HG03159 (cell line): ENCODE results near the gene MTSS2.
"Not testable (repeated sequence)": the region's sequence is repeated elsewhere in the genome, so short reads cannot be mapped to it uniquely, and the experiment has no call there.

Experiments used
- ATAC-seq: cut with Tn5 transposase; IDR thresholded peaks from one replicate; pipeline ENCODE4 v1.9.1; 2021; ENCODE audit warnings: mild to moderate bottlenecking, moderate library complexity; ENCODE audit not compliant: unreplicated experiment

The MTSS2 gene

DNA sequence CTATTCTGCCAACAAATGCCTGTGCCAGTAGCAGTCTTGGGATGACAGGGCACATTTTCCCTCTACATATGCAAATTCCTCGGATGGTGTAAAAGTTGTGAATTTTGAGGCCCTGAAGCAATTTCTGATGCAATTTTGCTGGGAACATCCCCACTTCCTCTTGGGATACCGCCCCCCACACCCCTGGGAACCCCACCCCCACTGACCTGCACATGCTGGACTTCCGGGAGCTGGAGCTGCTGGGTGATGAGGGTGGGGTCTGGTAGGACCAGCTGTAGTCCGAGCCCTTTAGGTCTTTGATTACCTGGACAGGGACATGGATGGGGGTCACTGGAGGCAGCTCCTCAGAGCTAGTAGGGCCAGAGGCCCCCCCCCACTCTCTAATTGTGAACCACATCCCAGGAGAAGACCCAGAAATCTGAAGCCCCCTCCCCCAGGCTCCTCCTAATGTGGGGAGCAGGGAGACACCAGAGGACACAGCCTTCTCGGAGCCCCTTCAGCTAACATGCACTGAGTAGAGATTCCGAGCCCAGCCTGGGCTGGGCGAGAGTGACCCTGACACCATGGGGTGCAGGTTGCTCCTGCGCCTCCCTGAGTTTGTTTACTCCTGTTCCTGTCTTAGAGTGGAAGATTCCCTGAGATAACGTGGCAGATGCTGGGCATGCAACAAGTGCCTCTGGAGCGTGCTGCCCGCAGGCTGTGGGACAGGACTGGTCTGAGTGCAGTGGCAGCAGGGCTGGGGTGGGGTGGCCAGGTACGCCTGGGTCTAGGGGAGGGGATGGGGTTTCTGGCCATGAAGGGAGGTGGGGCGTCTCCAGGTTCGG, 9.0 kb downstream of the MTSS2 start:
- ATAC-seq = no peak

DNA sequence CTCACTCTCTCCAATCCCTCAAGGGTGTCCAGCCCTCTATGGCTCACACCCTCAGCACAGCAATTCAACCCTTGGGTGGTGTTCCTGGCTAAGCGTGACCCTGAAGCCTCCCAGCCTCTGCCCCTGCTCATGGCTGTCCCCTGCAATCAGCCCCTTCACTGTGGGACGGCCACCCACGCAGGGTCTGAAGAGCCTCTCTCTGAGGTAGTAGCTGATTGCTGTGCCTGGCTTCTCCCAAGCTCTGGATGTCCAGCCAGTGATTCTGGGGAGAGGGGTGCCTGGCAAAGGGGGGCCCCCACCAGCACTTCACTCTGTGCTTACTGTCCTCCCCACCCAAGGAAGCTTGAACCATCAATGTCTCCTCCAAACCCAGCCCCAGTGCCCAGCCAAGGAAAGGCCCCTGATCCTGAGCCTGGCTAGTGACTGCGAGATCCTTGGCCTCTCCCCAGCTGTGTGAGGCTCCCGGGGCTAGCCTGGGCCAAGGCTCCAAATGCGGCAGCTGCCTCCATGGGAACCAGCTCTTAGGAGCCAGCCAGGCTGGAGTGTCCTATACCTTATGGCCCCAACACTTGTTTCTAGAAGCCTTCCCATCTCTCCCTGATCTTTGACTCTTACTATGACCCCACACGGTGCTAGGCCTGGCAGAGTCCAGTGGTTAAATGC, 9.9 kb downstream of the MTSS2 start:
- ATAC-seq = no peak

DNA sequence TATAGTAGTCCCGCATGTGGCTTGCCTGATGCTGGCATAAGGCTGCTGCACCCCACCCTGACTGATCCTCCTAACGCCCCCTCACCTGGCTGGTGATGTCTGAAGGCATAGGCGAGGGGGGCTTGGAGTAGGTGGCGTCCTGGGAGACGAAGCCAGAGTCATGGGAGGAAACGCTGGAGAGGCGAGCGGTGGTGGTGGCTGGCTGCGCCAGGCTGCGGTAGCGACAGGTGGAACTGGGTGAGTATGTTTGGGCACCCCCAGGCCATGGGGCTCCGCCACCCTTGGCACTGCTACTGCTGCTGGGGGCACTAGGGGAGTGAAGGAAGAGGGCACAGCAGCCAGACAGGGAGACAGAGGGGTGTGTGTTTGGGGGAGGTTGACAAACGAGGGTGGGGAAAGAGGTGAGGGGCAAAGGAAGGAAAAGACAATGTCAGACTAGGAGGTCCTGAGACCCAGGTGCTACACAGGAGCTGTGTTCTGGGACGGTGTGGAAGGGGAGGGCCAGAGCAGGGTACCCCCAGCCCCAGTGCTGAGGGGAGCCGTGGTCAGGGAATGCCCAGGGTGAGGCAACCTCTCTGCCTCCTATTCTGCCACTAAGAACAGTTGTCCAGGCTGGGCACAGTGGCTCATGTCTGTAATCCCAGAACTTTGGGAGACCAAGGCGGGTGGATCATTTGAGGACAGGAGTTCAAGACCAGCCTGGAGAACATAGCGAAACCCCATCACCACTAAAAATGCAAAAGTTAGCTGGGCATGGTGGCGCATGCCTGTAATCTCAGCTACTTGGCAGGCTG, 11.4 kb downstream of the MTSS2 start:
- no peak for ATAC-seq

DNA sequence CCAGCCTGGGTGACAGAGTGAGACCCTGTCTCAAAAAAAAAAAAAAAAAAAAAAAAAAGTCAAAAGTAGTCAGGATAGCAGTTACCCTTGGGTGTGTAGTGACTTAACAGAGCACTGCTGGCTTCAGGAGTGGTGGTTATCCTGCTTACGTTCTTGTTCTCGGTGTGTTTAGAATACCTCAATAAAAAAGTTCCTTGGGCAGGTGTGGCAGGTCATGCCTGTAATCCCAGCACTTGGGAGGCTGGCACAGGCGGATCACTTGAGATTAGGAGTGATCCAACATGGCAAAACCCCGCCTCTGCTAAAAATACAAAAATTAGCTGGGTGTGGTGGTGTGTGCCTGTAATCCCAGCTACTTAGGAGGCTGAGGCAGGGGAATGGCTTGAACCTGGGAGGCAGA, 14.9 kb downstream of the MTSS2 start:
- not testable (repeated sequence) for ATAC-seq

DNA sequence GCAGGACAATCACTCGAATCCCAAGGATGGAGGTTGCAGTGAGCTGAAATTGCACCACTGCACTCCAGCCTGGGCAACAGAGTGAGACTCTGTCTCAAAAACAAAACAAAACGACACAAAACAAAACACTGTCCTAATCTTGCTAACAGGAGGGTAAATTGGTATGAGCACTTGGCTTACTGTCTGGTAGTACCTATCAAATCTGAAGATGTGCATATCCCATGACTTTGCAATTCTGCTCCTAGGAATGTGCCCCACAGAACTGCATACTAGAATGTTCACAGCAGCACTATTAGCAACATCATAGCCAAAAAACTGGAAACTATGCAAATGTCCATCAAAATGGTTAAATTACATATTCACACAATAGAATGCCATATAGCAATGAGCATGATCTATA, 15.7 kb downstream of the MTSS2 start:
- ATAC-seq = no peak

DNA sequence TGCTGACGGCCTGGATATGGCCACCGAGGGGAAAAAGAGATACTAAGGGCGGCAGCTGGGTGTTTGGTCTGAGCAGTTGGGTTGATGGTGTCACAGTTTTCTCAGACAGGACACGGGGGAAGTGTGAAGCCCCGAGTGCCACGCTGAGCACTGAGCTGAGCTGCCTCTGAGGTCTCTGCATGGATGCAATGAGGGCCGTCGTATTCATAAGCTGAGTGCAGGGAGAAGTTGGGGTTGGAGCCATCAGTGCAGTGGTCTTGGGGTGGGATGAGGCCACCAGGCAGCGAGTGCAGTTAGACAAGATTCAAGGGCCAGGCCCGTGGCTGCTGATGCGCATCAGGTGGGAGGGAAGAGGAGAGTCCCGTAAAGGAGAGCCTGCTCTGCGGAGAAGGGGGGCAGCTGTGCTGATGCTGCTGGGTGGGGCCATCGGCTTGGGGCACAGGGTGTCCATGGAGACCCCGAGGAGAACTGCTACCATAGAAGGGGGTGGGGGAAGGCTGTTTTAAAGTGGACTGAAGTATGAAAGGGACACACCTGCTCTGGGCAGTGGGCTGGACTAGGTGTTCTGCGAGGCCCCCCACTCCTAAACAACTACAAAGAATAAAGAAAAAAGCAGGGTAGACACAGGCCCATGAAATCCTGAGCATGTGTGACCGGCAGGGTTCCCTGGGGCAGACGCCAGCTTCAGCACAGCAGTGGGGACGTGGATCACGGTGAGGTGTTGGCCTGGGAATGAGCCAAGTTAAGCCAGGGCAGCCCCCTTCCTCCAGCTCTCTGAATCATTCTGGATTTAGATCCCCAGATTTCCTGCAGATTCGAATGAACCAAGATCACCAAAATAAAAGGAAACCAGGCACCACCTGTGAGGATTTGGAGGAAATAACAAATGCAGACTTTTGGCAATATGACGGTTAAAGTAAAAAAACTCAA, 19.8 kb downstream of the MTSS2 start:
- no peak for ATAC-seq

DNA sequence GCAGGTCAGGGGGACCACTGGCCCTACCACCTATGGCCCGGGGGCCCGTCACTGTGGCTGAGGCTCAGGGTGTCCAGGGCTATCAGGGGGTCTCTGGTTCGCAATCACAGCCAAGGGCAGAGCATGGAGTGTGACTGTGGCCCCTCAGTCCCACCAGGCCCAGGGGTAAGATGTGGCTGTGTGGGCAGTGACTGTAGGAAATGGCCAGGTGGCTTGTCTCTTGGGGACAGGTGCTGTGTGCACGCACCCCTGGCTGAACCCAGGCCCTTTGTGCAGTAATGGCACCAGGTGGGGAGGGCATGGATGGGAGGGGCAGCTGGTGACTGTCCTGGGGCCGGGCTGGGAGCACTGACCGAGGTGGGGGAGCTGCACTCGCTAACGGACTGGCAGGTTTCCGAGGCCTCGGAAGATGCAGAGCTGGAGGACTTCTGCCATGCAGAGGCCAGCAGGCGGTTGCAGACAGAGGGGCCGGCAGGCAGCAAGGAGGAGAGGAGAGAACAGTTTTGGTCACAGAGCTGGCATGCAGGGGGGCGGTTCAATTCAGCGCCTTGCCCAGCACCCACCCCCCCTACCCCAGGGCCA, 20.6 kb downstream of the MTSS2 start:
- no peak for ATAC-seq

DNA sequence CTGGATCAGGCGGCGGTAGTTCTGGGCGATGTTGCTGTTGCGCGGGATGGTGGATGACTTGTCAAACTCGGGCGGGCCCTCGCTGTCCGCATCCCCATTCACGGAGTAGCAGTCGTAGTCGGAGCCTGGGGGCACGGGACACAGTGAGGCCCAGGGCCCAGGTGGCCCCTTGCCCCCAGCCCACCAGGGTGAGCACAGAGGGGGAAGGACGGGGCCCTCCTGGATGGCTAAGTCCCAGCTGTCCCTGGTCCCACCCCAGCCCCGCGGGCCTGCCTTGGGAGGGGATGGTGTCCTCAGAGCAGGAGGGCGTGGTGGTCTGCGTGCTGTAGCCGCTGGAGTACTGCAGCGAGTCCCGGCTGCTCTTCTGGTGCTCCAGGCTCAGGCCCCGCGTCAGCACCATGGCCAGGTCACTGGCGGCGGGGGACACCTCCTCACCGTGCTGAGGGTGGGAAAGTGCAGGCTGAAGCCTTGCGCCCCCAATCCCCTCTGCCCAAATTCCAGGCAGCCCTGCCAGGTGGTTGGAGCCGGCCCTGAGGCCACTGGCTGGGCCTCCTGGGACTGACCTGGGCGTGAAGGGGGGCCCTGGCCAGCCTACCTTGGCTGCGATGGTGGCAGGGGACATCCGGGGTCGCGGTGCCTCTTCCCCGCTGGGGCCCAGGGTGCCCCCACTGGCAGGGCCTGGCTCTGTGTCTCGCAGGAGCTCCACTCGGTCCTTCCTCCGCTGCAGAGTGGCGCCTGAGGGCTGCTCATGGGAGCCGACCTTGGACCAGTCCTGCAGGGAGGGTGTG, 21.3 kb downstream of the MTSS2 start:
- no peak for ATAC-seq

DNA sequence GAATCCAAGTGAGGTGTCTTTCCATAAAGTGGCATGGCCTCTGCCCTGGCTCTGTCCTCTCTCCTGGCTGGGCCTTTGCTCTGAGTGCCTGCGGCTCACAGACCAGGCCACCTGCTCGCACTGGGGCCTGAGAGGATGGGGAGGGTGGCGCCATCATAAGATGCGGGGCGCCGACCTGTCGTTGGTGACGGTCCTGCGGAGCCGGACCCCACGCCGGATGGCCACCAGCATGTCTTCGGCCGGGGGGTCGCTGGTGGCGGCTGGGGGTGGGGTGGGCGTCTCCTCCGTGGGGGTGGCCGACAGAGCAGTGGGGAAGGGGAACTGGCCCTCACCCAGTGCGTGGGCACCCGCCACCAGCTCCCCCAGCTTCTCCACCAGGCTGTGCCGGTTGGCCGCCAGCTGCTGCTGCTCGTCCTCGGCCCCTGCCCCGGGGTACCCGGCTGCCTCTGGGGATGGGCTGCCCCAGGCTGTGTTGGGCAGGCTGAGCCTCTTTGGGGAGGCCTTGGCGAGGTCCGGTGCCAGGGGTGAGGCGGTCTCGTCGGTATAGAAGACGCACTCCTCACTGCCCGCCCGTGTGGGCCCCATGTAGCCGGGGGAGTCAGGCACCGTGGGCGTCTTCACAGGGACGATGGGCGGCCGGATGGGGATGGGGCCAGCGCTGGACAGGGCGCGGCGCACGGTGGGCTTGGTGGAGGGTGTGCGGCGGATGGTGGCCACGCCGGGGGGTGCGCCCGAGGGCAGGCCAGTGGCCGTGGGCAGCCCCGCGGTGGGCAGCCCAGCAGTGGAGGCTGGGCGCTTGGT, 22.1 kb downstream of the MTSS2 start:
- ATAC-seq = no peak

DNA sequence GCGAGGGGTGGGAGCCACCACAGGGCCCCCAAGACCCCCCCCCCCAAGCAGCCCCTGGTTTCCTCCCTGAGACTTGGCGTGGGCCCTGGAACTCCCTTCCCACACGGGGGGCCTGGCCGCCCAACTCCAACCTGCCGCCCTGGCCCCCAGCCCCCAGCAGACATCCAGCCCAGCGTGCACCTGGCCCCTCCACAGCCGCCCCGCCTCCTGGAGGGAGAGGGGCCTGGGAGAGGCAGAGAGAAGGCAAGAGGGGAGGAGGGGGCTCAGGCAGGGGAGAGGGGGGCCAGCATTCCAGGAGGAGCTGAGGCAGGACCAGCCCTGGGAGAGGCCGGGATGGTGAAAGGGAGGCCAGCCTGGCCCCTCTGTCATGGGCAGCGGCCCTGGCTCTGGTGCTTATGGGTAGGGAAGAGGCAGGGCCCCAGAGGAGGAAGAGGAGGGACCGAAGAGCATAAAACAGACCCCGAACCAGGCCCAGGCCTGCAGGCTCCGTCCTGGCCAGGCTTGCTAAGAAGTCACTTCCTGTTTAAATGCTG, 22.8 kb downstream of the MTSS2 start:
- no peak for ATAC-seq

DNA sequence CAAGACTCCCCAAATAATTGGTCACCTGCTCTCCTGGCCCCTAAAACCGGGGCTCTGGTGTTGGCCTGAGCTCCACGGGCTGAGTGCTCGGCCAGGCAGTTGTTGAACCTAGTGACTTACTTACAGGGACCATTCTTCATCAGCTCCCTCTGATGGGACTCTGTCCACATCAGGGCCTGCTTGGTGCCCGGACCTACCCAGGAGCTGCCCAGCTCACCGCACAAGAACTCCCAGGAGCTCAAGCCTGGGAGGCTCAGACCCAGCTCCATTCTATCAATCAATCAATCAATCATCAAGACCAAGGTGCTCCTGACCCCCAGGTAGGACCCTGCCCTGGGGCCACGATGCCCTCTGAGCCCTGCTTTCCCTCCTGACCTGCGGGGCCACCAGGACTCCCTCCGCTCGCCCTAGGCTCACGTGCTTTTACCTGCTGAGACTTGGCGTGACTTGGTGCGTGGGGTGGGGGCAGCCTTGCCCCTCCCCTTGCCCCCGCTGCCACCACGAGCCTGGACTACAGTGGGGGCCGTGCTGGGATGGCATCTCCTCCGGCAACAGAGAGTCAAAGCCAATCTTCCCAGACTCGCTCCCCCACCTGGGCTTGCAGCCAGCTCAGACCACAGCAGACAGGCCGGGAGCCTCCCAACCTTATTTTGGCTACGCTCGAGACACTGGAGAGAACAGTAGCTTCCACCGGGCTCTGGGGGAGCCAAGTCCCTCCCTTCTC, 23.8 kb downstream of the MTSS2 start:
- no peak for ATAC-seq

DNA sequence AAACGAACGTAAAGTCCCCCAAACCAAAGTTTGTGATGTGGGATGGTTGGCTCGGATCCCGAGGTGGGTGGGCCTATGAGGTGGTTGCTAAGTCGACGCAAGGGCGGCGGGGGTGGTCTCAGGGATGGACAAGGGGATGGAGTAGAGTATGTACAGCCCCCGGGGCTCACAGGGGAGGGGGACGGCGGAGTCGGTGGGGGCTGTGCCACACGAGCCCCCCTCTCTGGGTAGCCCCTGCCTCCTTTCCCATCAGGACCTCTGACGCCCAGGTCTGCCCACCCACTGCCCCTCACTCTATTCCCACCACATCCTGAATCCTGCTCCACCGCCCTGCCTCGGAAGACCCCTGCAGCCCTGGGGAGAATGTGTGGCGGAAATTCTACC, 24.3 kb downstream of the MTSS2 start:
- ATAC-seq = no peak

DNA sequence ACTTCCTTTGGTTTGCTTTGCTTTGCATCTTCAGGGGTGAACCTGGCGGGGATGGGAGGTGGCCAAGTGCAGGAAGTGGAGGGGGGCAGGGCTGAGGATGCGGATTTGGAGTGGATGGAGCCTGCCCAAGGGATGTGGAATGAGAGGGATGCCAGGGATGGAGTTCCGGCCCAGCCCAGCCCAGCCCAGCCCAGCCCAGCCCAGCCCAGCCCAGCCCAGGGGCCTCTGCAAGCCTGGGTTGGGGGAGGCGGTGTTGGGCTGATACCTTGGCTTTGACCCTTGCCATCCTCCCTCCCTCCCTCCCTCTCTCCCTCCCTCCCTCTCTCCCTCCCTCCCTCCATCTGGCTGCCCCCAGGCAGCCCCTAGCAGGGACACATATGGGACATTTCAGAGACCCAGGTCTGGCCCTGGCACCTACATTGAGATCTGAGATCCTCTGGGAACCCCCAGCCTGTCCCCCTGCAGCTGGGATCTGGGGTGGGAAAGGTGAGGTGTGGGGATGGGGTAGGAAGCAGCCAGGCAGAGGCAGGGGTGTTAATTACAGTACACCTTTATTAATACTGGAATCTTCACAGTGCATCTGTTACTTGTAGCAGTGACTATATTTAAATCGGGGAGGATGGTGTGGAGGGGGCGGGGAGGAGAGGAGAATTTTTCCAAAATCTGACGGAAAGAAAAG, 25.0 kb downstream of the MTSS2 start:
- ATAC-seq = no peak

DNA sequence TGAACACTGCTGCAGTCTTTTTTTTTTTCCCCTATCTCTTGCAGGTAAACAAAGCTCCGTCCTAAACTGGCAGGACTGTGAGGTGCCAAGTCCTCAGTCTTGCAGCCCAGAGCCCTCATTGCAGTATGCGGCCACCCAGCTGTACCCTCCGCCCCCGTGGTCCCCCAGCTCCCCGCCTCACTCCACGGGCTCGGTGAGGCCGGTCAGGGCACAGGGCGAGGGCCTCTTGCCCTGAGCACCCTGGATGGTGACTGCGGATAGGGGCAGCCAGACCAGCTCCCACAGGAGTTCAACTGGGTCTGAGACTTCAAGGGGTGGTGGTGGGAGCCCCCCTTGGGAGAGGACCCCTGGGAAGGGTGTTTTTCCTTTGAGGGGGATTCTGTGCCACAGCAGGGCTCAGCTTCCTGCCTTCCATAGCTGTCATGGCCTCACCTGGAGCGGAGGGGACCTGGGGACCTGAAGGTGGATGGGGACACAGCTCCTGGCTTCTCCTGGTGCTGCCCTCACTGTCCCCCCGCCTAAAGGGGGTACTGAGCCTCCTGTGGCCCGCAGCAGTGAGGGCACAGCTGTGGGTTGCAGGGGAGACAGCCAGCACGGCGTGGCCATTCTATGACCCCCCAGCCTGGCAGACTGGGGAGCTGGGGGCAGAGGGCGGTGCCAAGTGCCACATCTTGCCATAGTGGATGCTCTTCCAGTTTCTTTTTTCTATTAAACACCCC, 25.7 kb downstream of the MTSS2 start:
- ATAC-seq = no peak

DNA sequence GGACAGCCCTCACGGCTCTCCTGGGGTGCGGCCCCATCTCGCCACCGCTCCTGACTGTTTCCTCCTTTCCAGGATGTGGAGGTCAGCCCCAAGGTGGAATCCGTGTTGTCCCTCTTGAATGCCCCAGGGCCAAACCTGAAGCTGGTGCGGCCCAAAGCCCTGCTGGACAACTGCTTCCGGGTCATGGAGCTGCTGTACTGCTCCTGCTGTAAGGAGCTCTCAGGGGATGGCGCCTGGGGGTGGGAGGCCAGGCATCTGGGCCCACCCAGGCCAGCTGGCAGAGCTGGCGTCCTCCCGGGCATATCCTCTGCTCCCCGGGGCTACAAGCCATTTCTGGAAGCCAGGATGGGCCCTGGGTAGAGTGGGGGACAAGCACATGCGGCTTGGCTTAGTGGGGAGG, 26.3 kb downstream of the MTSS2 start:
- ATAC-seq = no peak

DNA sequence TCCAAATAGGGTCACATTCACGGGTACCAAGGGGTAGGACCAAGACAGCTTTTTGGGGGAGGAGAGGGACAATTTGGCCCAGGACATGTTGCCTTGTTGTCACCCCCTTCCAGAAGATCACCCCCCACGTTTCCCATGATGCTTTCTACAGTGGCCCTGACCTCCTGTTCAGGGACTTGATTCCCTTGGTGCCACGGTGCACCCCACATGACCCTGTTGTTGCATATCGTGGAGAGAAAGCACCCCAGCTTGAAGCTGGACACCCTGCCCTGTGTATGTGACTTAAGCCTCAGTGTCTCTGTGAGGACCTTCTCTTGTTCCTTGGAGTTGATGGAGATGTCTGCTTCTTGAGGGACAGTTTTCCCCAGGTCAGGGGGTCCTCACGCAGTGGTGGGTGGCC, 26.9 kb downstream of the MTSS2 start:
- ATAC-seq = no peak

DNA sequence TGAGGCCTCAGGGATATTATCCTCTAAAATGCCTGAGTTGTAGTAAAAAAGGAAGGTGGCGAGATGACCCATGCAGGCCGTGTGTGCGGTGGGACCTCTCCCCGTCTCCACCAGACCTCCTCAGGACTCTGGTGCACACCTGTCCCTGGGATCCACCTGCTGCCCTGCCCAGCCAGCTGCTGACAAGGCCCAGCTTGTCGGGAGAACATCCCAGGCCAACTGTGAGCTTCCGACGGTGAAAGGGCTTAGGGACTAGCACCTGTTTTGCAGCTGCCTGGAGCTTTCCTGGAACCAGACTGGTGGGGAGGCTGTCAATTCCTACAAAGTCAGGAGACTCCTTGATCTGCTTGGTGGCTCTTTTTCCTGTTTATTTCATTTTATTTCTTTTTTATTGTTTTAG, 27.9 kb downstream of the MTSS2 start:
- no peak for ATAC-seq
